Amniotic epithelial cell (primary cell): Measurements from ENCODE around the gene TMEM212.

Experiments
- DNase-seq: peaks from one replicate; pipeline ENCODE4 v3.0.0-alpha.2; 2010; ENCODE audit warnings: low read depth

TMEM212 gene

GRCh38 chr3:171860830-171861535, 17.8 kb downstream of the TMEM212 start:
- no peak for DNase-seq

- DNase-seq, result no peak
Observed at GRCh38 chr3:171862392-171862791, 19.2 kb downstream of the TMEM212 start.

GRCh38 chr3:171862993-171863521, 19.9 kb downstream of the TMEM212 start:
- no peak for DNase-seq

- no peak for DNase-seq
Observed at GRCh38 chr3:171863920-171864319, 20.8 kb downstream of the TMEM212 start.

GRCh38 chr3:171865191-171865865, 22.2 kb downstream of the TMEM212 start:
- DNase-seq, result no peak

- no peak for DNase-seq
Observed at GRCh38 chr3:171867981-171868380, 24.8 kb downstream of the TMEM212 start.

GRCh38 chr3:171871392-171872274, 28.5 kb downstream of the TMEM212 start:
- DNase-seq, result peak; percentile 67

- DNase-seq, result no peak
Observed at GRCh38 chr3:171873580-171873979, 30.4 kb downstream of the TMEM212 start.

- peak; percentile 98 for DNase-seq
Observed at GRCh38 chr3:171874251-171874681, 31.1 kb downstream of the TMEM212 start.

GRCh38 chr3:171874879-171875278, 31.7 kb downstream of the TMEM212 start:
- no peak for DNase-seq

- DNase-seq, result peak; percentile 79
Observed at GRCh38 chr3:171875923-171876412, 32.8 kb downstream of the TMEM212 start.

GRCh38 chr3:171876680-171877147, 33.6 kb downstream of the TMEM212 start:
- DNase-seq, result peak; percentile 94

- peak; percentile 91 for DNase-seq
Observed at GRCh38 chr3:171878461-171879225, 35.5 kb downstream of the TMEM212 start.

- no peak for DNase-seq
Observed at GRCh38 chr3:171879472-171879871, 36.3 kb downstream of the TMEM212 start.

- DNase-seq, result no peak
Observed at GRCh38 chr3:171880101-171880870, 37.1 kb downstream of the TMEM212 start.

- DNase-seq, result no peak
Observed at GRCh38 chr3:171881251-171881650, 38.1 kb downstream of the TMEM212 start.

- no peak for DNase-seq
Observed at GRCh38 chr3:171883257-171883892, 40.2 kb downstream of the TMEM212 start.

- no peak for DNase-seq
Observed at GRCh38 chr3:171883893-171884279, 40.7 kb downstream of the TMEM212 start.

GRCh38 chr3:171888466-171888865, 45.3 kb downstream of the TMEM212 start:
- no peak for DNase-seq

- no peak for DNase-seq
Observed at GRCh38 chr3:171890398-171890797, 47.2 kb downstream of the TMEM212 start.
